ENCODE measurements around the gene TIAM2.

Gene TIAM2

DNA sequence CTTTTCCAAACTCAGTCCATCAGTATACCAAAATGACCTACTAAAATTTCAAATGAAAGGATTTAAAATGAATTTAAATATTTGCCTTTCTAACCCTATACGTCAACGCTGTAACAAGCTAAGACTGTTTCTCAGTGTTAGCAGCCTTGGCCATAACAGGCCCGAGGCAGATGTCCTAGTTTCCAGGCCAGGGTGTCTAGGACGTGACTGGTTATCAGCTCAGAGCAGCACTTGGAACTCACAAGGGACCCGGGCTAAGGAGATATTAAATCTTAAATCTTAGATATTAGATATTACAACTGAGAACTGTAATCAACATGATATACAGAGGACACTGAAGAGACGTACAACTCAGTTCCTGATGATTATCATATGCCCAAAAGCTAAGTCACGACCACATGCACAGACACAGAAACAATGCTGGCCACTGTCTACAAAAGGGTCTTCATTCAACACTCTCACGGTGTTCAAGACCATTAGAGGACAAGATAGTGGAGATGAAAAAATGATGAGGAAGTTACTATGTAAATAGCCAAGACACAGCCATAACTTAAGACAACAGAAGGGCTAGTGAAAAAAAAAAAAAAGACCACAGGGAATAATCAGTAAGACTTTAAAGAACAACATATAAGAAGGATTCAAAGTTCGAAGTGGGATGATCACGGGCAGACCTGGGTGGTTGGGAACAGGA is 268.4 kb downstream of the TIAM2 start, which contains the start of gene CLDN20:
TSS of gene CLDN20 (plus strand) at position 641 of the 691 bp plus-strand sequence. CDS start 11,707 bp downstream, outside the sequence.
- H3K4me3 ChIP-seq (IDR thresholded peaks at IDR 0.05; ENCODE audit: insufficient read depth, low read depth, low read length), result no peak within 1 kb of the TSS
- H3K27me3 ChIP-seq (ENCODE audit: insufficient read depth, low read depth), result no peaks in the 10 kb centered on the region
- H2AFZ ChIP-seq (ENCODE audit: low read depth), result no peak within 1 kb of the TSS
- H3K9ac ChIP-seq, result no peak within 1 kb of the TSS
- no peaks in the 10 kb centered on the region for H4K20me1 ChIP-seq (ENCODE audit: insufficient read depth)
- TF ChIP-seq, protein P1, sequence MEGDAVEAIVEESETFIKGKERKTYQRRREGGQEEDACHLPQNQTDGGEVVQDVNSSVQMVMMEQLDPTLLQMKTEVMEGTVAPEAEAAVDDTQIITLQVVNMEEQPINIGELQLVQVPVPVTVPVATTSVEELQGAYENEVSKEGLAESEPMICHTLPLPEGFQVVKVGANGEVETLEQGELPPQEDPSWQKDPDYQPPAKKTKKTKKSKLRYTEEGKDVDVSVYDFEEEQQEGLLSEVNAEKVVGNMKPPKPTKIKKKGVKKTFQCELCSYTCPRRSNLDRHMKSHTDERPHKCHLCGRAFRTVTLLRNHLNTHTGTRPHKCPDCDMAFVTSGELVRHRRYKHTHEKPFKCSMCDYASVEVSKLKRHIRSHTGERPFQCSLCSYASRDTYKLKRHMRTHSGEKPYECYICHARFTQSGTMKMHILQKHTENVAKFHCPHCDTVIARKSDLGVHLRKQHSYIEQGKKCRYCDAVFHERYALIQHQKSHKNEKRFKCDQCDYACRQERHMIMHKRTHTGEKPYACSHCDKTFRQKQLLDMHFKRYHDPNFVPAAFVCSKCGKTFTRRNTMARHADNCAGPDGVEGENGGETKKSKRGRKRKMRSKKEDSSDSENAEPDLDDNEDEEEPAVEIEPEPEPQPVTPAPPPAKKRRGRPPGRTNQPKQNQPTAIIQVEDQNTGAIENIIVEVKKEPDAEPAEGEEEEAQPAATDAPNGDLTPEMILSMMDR (conservative IDR thresholded peaks at IDR 0.05; ENCODE audit: low read depth, low read length), result no peak
- peaks cover 51% of the 10 kb centered on the region for H3K4me1 ChIP-seq (ENCODE audit: low read depth, poor library complexity, severe bottlenecking)
- H3K4me2 ChIP-seq, result peak within 1 kb of the TSS; percentile 71; the same call in 1 of the 2 replicates
- no peak within 1 kb of the TSS for H3K27ac ChIP-seq
- H3K79me2 ChIP-seq (ENCODE audit: insufficient read depth, low read depth), result no peaks in the 10 kb centered on the region
- H3K36me3 ChIP-seq (ENCODE audit: insufficient read depth), result no peaks in the 10 kb centered on the region

DNA sequence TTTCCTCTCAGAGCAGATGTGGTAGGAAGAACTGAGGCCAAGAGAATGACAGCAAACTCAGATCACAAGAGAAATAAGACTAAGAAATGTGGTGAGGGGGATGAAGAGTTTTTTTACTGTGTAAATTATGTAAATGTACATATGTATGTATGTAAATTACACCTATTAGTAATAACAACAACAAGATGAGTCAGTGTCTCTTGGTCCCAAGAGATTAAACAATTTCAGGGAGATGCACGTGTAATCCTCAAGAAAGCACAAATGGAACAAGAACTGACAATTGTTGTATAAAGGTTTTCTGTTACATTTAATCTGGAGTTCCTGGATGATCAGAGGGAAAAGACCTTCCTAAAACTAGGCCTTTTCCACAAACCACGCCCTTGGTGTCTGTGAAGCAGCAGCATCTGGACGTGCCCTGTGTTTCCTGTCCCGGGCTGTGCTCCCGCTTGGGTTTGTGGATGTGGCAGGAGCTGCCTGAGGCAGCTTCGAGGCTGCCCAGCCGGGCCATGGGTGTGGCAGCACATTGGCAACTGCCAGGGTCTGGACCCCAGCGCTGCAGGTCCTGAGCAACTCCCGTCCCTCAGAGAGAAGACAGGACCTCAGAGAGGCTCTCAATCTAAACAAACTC is 269.7 kb downstream of the TIAM2 start:
- no peak overlapping the region for H3K9ac ChIP-seq
- TF ChIP-seq, protein P1 (conservative IDR thresholded peaks at IDR 0.05; ENCODE audit: low read depth, low read length), result no peak
- no peaks in the 10 kb centered on the region for H4K20me1 ChIP-seq (ENCODE audit: insufficient read depth)
- no peak overlapping the region for H2AFZ ChIP-seq (ENCODE audit: low read depth)
- H3K27me3 ChIP-seq (ENCODE audit: insufficient read depth, low read depth), result no peaks in the 10 kb centered on the region
- H3K27ac ChIP-seq, result no peak overlapping the region
- no peak overlapping the region for H3K4me3 ChIP-seq (IDR thresholded peaks at IDR 0.05; ENCODE audit: insufficient read depth, low read depth, low read length)
- H3K4me2 ChIP-seq, result no peak overlapping the region
- no peaks in the 10 kb centered on the region for H3K36me3 ChIP-seq (ENCODE audit: insufficient read depth)
- peaks cover 45% of the 10 kb centered on the region for H3K4me1 ChIP-seq (ENCODE audit: low read depth, poor library complexity, severe bottlenecking)
- H3K79me2 ChIP-seq (ENCODE audit: insufficient read depth, low read depth), result no peaks in the 10 kb centered on the region

DNA sequence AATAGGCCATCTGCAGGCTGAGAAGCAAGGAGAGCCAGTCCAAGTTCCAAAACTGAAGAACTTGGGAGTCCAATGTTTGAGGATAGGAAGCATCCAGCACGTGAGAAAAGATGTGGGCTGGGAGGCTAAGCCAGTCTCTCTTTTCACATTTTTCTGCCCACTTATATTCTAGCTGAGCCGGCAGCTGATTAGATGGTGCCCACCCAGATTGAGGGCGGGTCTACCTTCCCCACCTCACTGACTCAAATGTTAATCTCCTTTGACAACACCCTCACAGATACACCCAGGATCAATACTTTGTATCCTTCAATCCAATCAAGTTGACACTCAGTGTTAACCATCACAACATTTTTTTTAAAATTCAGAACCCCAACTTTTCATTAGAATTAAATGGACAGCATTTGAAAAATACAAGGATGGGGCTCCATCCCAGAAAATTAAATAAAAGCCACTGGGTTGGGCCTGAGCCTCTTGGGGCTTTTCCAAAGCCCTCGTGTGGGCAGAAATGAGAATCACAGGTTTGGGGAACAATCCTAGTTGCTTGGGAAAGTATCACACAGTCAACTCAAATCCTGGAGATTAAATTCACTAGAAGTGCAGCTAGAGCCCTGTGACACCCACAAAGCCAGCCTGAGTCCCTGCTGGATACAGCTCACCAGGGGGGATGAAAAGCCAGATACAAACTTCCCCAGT is 270.9 kb downstream of the TIAM2 start:
- H4K20me1 ChIP-seq (ENCODE audit: insufficient read depth), result no peaks in the 10 kb centered on the region
- H3K79me2 ChIP-seq (ENCODE audit: insufficient read depth, low read depth), result no peaks in the 10 kb centered on the region
- TF ChIP-seq, protein P1 (conservative IDR thresholded peaks at IDR 0.05; ENCODE audit: low read depth, low read length), result no peak
- peaks cover 33% of the 10 kb centered on the region for H3K4me1 ChIP-seq (ENCODE audit: low read depth, poor library complexity, severe bottlenecking)
- no peak overlapping the region for H3K9ac ChIP-seq
- no peak overlapping the region for H3K4me2 ChIP-seq
- H3K4me3 ChIP-seq (IDR thresholded peaks at IDR 0.05; ENCODE audit: insufficient read depth, low read depth, low read length), result no peak overlapping the region
- no peaks in the 10 kb centered on the region for H3K36me3 ChIP-seq (ENCODE audit: insufficient read depth)
- no peaks in the 10 kb centered on the region for H3K27me3 ChIP-seq (ENCODE audit: insufficient read depth, low read depth)
- no peak overlapping the region for H3K27ac ChIP-seq
- H2AFZ ChIP-seq (ENCODE audit: low read depth), result no peak overlapping the region

DNA sequence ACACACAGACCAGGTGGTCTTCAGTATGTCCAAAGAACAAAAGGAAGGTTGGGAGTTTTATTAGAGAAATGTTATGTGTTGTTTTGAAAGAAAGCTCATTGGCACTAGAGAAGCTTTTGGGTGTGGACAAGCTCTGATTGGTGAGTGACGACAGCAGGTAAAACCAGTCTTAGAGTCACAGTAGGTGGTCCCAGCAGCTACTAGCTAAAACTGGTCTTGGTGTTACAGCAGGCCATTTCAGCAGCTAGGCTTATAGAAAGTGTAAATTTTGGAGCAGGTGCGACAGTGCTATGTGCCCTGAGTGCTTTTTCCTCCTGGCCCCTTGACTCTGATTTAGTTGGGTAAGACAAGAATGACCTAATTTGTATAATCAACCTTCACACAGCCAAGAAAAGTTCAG is 272.3 kb downstream of the TIAM2 start:
- Histone ChIP-seq H3K9ac (no peak overlapping the region), H4K20me1 (ENCODE audit: insufficient read depth) (no peaks in the 10 kb centered on the region), H3K4me3 (IDR thresholded peaks at IDR 0.05; ENCODE audit: insufficient read depth, low read depth, low read length) (no peak overlapping the region), H2AFZ (ENCODE audit: low read depth) (no peak overlapping the region), H3K4me2 (no peak overlapping the region), H3K27me3 (ENCODE audit: insufficient read depth, low read depth) (no peaks in the 10 kb centered on the region), H3K4me1 (ENCODE audit: low read depth, poor library complexity, severe bottlenecking) (peaks cover 19% of the 10 kb centered on the region), H3K36me3 (ENCODE audit: insufficient read depth) (no peaks in the 10 kb centered on the region), H3K79me2 (ENCODE audit: insufficient read depth, low read depth) (no peaks in the 10 kb centered on the region), H3K27ac (no peak overlapping the region)
- TF ChIP-seq, protein P1 (conservative IDR thresholded peaks at IDR 0.05; ENCODE audit: low read depth, low read length), result no peak
